Hepatocyte (in vitro differentiated cells): ENCODE measurements around the gene MACROH2A1. TPM values are rescaled to one million over a fixed set of nuclear protein-coding genes. Genes with fewer than 3 reads are reported as not detected.

Source experiments
- DNase-seq: peaks from one replicate; pipeline ENCODE4 v3.0.0-alpha.2; 2016; ENCODE audit warnings: low spot score
- H2AFZ ChIP-seq: fragments of 200-600 bp; sonication (generic); 2 replicates; pipeline ENCODE4 v1.6.0; 2016; ENCODE audit warnings: antibody characterized with exemption, mild to moderate bottlenecking
- H3K27ac ChIP-seq: fragments of 200-600 bp; sonication (generic); 2 replicates; pipeline ENCODE4 v1.5.1; 2016; ENCODE audit warnings: mild to moderate bottlenecking
- H3K27me3 ChIP-seq: fragments of 200-600 bp; sonication (generic); 2 replicates; pipeline ENCODE4 v1.6.1; 2016
- H3K36me3 ChIP-seq: fragments of 200-600 bp; sonication (generic); replicated peaks from 2 replicates; pipeline ENCODE4 v1.5.1; 2016; ENCODE audit warnings: low read depth; ENCODE audit not compliant: insufficient read depth
- H3K4me1 ChIP-seq: fragments of 200-600 bp; sonication (generic); 2 replicates; pipeline ENCODE4 v1.5.1; 2016; ENCODE audit warnings: mild to moderate bottlenecking, moderate library complexity; ENCODE audit not compliant: insufficient read depth
- H3K4me2 ChIP-seq: fragments of 200-600 bp; sonication (generic); 2 replicates; pipeline ENCODE4 v1.6.0; 2016
- H3K4me3 ChIP-seq: fragments of 200-600 bp; sonication (generic); 2 replicates; pipeline ENCODE4 v1.5.1; 2016; ENCODE audit warnings: mild to moderate bottlenecking
- H3K79me2 ChIP-seq: fragments of 200-600 bp; sonication (generic); 2 replicates; pipeline ENCODE4 v1.6.0; 2017; ENCODE audit warnings: mild to moderate bottlenecking
- H3K9me2 ChIP-seq: fragments of 200-600 bp; sonication (generic); replicated peaks from 2 replicates; pipeline ENCODE4 v1.6.0; 2017; ENCODE audit warnings: mild to moderate bottlenecking; ENCODE audit not compliant: insufficient read depth
- H3K9me3 ChIP-seq: fragments of 200-600 bp; sonication (generic); 2 replicates; pipeline ENCODE4 v1.5.1; 2016; ENCODE audit warnings: low read depth, mild to moderate bottlenecking
- H4K20me1 ChIP-seq: fragments of 200-600 bp; sonication (generic); 2 replicates; pipeline ENCODE4 v1.6.0; 2016; ENCODE audit warnings: mild to moderate bottlenecking; ENCODE audit not compliant: insufficient read depth, poor library complexity, severe bottlenecking
- EZH2 ChIP-seq: fragments of 200-600 bp; sonication (generic); IDR thresholded peaks from 2 replicates; pipeline ENCODE4 v1.6.1; 2016; ENCODE audit warnings: antibody characterized with exemption, mild to moderate bottlenecking, borderline replicate concordance
- EZH2phosphoT487 ChIP-seq: fragments of 200-600 bp; sonication (generic); IDR thresholded peaks from one replicate; pipeline ENCODE4 v1.6.1; 2018; ENCODE audit warnings: antibody characterized with exemption, mild to moderate bottlenecking, low read depth, moderate library complexity; ENCODE audit not compliant: unreplicated experiment, severe bottlenecking
- WGBS: methylation state at CpG from one replicate; pipeline ENCODE4 v1.1.6; 2016; ENCODE audit warnings: low lambda C conversion rate; ENCODE audit errors: missing lambda C conversion rate; 5-methylcytosine and 5-hydroxymethylcytosine counted together
- polyA plus RNA-seq: library from polyadenylated mRNA; unstranded; fragments of >200 nt; fragmentation: Nextera tagmentation; extraction: Ambion mirVana; gene quantifications from 2 replicates; pipeline ENCODE4 v1.2.1, GENCODE V29; 2016
- total RNA-seq: library from RNA; depleted of rRNA; stranded (reverse); fragments of >200 nt; gene quantifications from 2 replicates; pipeline ENCODE4 v1.2.3, GENCODE V29; 2014
- TF ChIP-seq, protein P1 (sequence below): fragments of 200-600 bp; sonication (generic); IDR thresholded peaks from 2 replicates; pipeline ENCODE4 v1.5.1; 2016; ENCODE audit warnings: antibody characterized with exemption, mild to moderate bottlenecking; ENCODE audit not compliant: poor library complexity

MACROH2A1 gene
- total and polyA plus RNA-seq, 2 experiments from 2014 or later: 198 to 304 TPM

DNA sequence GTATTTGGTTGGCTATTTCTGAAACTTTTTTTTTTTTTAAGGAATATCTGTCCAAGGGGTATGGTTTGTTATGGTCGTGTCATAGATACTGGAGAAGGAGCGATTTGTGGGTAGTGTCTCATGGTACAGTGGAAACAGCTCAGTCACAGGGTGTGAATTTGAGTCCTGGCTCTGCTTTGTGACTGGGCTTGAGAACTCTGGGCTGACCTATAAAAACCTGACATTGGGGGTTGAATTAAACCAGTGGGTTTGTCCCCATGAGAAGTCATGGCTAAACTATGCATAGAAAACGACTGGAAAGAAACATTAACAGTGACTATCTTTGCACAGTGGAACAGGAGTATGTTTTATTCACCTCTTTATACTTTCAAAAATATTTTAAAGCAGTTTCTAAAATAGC is 54.7 kb downstream of the MACROH2A1 start:
- H3K27ac ChIP-seq: no peak overlapping the region
- H4K20me1 ChIP-seq: no peaks in the 10 kb centered on the region
- H3K9me3 ChIP-seq: no peaks in the 10 kb centered on the region
- DNase-seq: no peak
- H3K4me1 ChIP-seq: peaks cover 27% of the 10 kb centered on the region
- H3K79me2 ChIP-seq: peaks cover 3% of the 10 kb centered on the region
- H2AFZ ChIP-seq: no peak overlapping the region
- H3K4me2 ChIP-seq: no peak overlapping the region
- H3K4me3 ChIP-seq: no peak overlapping the region
- no peaks in the 10 kb centered on the region for H3K9me2 ChIP-seq
- H3K36me3 ChIP-seq: no peaks in the 10 kb centered on the region
- TF ChIP-seq EZH2: no peak
- no peak for TF ChIP-seq EZH2phosphoT487
- TF ChIP-seq, protein P1, sequence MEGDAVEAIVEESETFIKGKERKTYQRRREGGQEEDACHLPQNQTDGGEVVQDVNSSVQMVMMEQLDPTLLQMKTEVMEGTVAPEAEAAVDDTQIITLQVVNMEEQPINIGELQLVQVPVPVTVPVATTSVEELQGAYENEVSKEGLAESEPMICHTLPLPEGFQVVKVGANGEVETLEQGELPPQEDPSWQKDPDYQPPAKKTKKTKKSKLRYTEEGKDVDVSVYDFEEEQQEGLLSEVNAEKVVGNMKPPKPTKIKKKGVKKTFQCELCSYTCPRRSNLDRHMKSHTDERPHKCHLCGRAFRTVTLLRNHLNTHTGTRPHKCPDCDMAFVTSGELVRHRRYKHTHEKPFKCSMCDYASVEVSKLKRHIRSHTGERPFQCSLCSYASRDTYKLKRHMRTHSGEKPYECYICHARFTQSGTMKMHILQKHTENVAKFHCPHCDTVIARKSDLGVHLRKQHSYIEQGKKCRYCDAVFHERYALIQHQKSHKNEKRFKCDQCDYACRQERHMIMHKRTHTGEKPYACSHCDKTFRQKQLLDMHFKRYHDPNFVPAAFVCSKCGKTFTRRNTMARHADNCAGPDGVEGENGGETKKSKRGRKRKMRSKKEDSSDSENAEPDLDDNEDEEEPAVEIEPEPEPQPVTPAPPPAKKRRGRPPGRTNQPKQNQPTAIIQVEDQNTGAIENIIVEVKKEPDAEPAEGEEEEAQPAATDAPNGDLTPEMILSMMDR: no peak
- WGBS: 90% methylated on average over 3 of the region's 3 CpGs
- no peaks in the 10 kb centered on the region for H3K27me3 ChIP-seq

DNA sequence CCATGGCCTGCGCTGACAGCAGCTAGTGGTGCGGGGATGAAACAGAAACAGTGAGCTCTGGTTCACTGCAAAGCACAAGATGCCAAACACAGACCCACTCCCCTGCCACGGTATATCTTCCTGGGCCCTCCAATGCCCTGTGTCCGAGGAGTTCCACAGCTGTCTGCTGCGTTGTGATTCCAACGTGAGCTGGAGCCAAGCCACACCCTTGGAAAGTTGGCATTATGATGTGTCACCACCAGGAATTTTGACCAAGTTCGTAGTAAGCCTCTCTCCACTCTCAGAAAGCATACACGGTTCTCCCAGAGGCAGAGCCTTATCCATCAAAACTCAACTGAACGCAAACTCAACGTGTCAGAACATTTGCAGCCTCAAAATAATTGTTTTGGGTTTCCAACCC is 55.6 kb downstream of the MACROH2A1 start:
- H3K27ac ChIP-seq: no peak overlapping the region
- 93% methylated on average over 10 of the region's 10 CpGs for WGBS
- H3K4me2 ChIP-seq: no peak overlapping the region
- H3K27me3 ChIP-seq: no peaks in the 10 kb centered on the region
- no peaks in the 10 kb centered on the region for H3K9me2 ChIP-seq
- H3K79me2 ChIP-seq: no peaks in the 10 kb centered on the region
- no peaks in the 10 kb centered on the region for H3K9me3 ChIP-seq
- no peak for TF ChIP-seq EZH2phosphoT487
- no peak for TF ChIP-seq EZH2
- TF ChIP-seq, protein P1: no peak
- no peak overlapping the region for H2AFZ ChIP-seq
- no peaks in the 10 kb centered on the region for H4K20me1 ChIP-seq
- peaks cover 27% of the 10 kb centered on the region for H3K4me1 ChIP-seq
- no peaks in the 10 kb centered on the region for H3K36me3 ChIP-seq
- H3K4me3 ChIP-seq: no peak overlapping the region
- no peak for DNase-seq

DNA sequence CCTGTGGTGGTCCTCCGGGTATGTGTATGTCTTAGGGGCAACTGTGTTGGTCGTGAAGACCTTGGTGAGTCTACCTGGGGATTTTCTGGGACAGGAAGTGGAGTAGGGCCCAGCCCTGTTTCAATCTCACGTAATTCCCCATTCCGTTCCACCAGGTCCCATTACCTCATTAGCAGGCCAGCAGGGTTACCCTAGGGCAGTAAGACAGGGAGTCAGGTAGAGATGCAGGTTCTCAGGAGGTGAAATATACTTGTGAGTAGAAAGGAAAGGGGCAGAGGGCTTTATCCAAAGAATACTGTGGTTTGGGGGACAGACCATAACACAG is 56.5 kb downstream of the MACROH2A1 start:
- no peak overlapping the region for H3K4me3 ChIP-seq
- no peaks in the 10 kb centered on the region for H4K20me1 ChIP-seq
- H3K36me3 ChIP-seq: no peaks in the 10 kb centered on the region
- H3K4me2 ChIP-seq: no peak overlapping the region
- 90% methylated on average over 4 of the region's 4 CpGs for WGBS
- H3K9me3 ChIP-seq: no peaks in the 10 kb centered on the region
- H3K27ac ChIP-seq: peak overlapping the region; percentile 59
- no peaks in the 10 kb centered on the region for H3K79me2 ChIP-seq
- H3K4me1 ChIP-seq: peaks cover 24% of the 10 kb centered on the region
- TF ChIP-seq EZH2: no peak
- no peak for TF ChIP-seq EZH2phosphoT487
- TF ChIP-seq, protein P1: no peak
- no peak overlapping the region for H2AFZ ChIP-seq
- no peaks in the 10 kb centered on the region for H3K27me3 ChIP-seq
- no peaks in the 10 kb centered on the region for H3K9me2 ChIP-seq
- no peak for DNase-seq
